HG03354 (cell line): ENCODE data around the gene ZC3H7A.
"Not testable (repeated sequence)": the region's sequence is repeated elsewhere in the genome, so short reads cannot be mapped to it uniquely, and the experiment has no call there.

Experiments
- ATAC-seq: cut with Tn5 transposase; IDR thresholded peaks from one replicate; pipeline ENCODE4 v1.9.1; 2021; ENCODE audit warnings: mild to moderate bottlenecking; ENCODE audit not compliant: unreplicated experiment, poor library complexity, severe bottlenecking

Gene ZC3H7A

GRCh38 chr16:11805556-11805955 lies 8.5 kb upstream of the ZC3H7A start:
- ATAC-seq, result no peak

GRCh38 chr16:11801481-11802021 lies 4.5 kb upstream of the ZC3H7A start:
- no peak for ATAC-seq

- ATAC-seq, result no peak
Observed at GRCh38 chr16:11800382-11800718, 3.3 kb upstream of the ZC3H7A start.

- no peak for ATAC-seq
Observed at GRCh38 chr16:11799509-11800381, 2.7 kb upstream of the ZC3H7A start.

- ATAC-seq, result no peak
Observed at GRCh38 chr16:11799017-11799381, 1.9 kb upstream of the ZC3H7A start.

GRCh38 chr16:11797957-11798299 lies 870 bp upstream of the ZC3H7A start:
- ATAC-seq, result no peak

- peak; percentile 17 for ATAC-seq
Observed at GRCh38 chr16:11796227-11797165, 562 bp downstream of the ZC3H7A start.

- ATAC-seq, result no peak
Observed at GRCh38 chr16:11795887-11796226, 1.2 kb downstream of the ZC3H7A start.

- no peak for ATAC-seq
Observed at GRCh38 chr16:11794996-11795886, 1.8 kb downstream of the ZC3H7A start.

GRCh38 chr16:11794447-11794846 lies 2.6 kb downstream of the ZC3H7A start:
- no peak for ATAC-seq

- no peak for ATAC-seq
Observed at GRCh38 chr16:11793840-11794239, 3.2 kb downstream of the ZC3H7A start.

GRCh38 chr16:11792410-11793241 lies 4.4 kb downstream of the ZC3H7A start:
- no peak for ATAC-seq

GRCh38 chr16:11791144-11791828 lies 5.8 kb downstream of the ZC3H7A start:
- no peak for ATAC-seq

- no peak for ATAC-seq
Observed at GRCh38 chr16:11788914-11789313, 8.1 kb downstream of the ZC3H7A start.

GRCh38 chr16:11784980-11785599 lies 12.0 kb downstream of the ZC3H7A start:
- ATAC-seq, result not testable (repeated sequence)

- not testable (repeated sequence) for ATAC-seq
Observed at GRCh38 chr16:11784381-11784780, 12.7 kb downstream of the ZC3H7A start.

GRCh38 chr16:11784038-11784369 lies 13.1 kb downstream of the ZC3H7A start:
- no peak for ATAC-seq
